GM21717 (cell line): Measurements from ENCODE around the gene MAP3K12.
"Not testable (repeated sequence)": the region's sequence is repeated elsewhere in the genome, so short reads cannot be mapped to it uniquely, and the experiment has no call there.

Source experiments
- ATAC-seq: cut with Tn5 transposase; IDR thresholded peaks from one replicate; pipeline ENCODE4 v1.9.1; 2021; ENCODE audit warnings: mild to moderate bottlenecking, moderate library complexity; ENCODE audit not compliant: unreplicated experiment

MAP3K12 gene

GRCh38 chr12:53444593-53445325 lies 54.5 kb downstream of the MAP3K12 start:
- ATAC-seq = not testable (repeated sequence)

DNA sequence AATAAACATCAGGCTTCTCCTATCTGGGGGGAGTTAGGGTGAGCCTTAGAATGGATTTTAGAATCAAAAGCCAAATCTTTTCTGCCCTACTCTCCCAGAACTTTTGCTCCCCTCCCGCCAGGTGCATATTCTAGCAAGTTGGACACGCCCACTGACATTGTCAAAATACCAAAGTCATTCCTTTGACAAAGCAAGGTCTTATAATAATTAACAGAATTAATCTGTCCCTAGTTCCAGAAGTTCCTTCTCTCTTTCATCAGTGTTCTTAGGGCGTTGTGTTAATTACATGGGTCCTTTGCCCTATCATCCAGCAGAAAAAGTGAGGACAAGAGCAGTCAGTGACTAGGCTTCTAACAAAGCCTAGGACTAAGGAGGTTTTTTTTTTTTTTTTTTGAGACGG lies 55.3 kb downstream of the MAP3K12 start:
- no peak for ATAC-seq

DNA sequence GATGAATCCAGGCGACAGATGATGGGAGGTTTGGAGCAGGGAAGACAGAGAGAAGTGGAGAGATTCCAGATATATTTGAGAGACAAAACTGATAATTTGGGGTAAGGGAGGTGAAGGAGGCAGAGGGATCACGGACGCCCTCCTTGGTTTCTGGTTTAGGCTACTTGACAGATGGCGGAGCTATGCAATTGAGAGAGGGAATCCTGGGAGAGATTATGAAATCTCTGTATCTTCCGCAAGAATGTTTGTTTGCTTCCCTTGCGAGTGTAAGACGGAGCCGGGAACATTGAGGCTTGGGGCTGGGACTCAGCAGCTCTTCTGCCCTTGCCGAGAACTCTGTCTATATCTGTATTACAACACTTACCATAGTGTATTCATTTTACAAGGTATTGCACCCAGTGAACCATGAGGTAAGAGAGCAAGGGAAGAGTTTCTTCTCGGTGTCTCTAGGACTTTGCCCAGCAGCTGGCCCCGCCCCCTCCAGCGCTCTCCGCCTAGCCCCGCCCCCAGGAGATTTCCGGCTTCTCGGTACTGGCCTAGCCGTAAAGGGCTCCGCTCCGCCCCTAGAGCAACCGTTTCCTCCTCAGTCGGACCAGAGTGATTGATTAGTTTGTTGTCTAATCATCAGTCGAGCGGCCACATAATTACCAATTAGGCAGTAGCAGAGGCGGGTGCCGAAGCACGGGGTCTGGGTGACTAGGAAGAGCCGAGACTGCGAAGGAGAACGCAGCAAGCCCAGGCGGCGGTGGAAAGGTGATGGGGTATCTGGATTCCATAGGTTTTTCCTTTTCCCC lies 58.0 kb downstream of the MAP3K12 start, which contains the start of gene PRR13:
Gene PRR13, plus strand, starts transcription at position 695 of the 794 bp plus-strand sequence. CDS start 981 bp downstream, outside the sequence.
- peak; percentile 97 for ATAC-seq

- not testable (repeated sequence) for ATAC-seq
These were observed 59.7 kb downstream of the MAP3K12 start for GRCh38 chr12:53439582-53439981.

GRCh38 chr12:53435326-53435725 lies 63.9 kb downstream of the MAP3K12 start:
- not testable (repeated sequence) for ATAC-seq

- no peak for ATAC-seq
These were observed 68.1 kb downstream of the MAP3K12 start for GRCh38 chr12:53431187-53431586.

DNA sequence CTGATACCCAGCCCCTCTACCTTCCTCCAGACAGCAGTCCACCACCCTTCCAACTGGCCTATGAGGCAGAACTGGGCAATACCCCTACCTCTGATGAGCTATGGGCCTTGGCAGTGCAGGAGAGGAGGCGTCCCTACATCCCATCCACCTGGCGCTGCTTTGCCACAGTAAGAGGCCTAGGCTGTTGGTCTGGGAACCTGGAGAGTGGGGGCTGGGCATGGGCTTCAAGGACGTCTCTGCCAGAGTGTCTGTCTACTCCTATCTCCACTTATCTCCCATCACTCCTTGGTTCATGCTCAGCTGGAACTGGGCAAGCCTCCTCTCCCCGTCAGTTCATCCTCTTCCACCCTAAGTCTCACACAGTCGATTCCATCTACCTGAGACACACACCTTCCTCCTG lies 69.1 kb downstream of the MAP3K12 start:
- no peak for ATAC-seq
